CD4-positive, alpha-beta T cell (primary cell): ENCODE measurements around the gene IZUMO1. TPM values are rescaled to one million over a fixed set of nuclear protein-coding genes. Genes with fewer than 3 reads are reported as not detected.
"Not testable (repeated sequence)": the region's sequence is repeated elsewhere in the genome, so short reads cannot be mapped to it uniquely, and the experiment has no call there.

Experiments
- ATAC-seq: fragments of 200-7000 bp; cut with Tn5 transposase; one replicate; pipeline ENCODE4 v1.10.0; 2022; ENCODE audit warnings: mild to moderate bottlenecking; ENCODE audit not compliant: poor library complexity
- CTCF ChIA-PET: fragments of 350-600 bp; sonication (Branson Sonifier 250); formaldehyde crosslinking; loops from one replicate; lab custom pipeline; 2021; ENCODE audit warnings: antibody characterized with exemption, inconsistent platforms; lab: Charles Lee
- POLR2A ChIA-PET: fragments of 350-600 bp; sonication (Branson Sonifier 250); formaldehyde crosslinking; loops from one replicate; lab custom pipeline; 2021; ENCODE audit warnings: antibody characterized with exemption, inconsistent platforms; lab: Charles Lee
- DNase-seq, 14 experiments: peaks; one replicate each; pipeline ENCODE4 v3.0.0-alpha.2; 2013 to 2020; ENCODE audit warnings: mixed read lengths in 2 of 14
- H3K27ac ChIP-seq, 2 donors: one replicate each; pipeline versions ENCODE4 v1.5.1 to v1.7.0; 2013; ENCODE audit warnings: low read length in 2 of 2, low read depth in 1 of 2, mild to moderate bottlenecking in 1 of 2
- H3K27me3 ChIP-seq, 2 experiments: 1 replicate in 1 of 2; 2 replicates in 1 of 2; pipeline versions ENCODE4 v1.6.1 to v1.7.0; 2013; ENCODE audit warnings: low read length in 2 of 2, control low read depth in 1 of 2, mild to moderate bottlenecking in 1 of 2, moderate library complexity in 1 of 2; ENCODE audit not compliant: insufficient read depth in 2 of 2, control insufficient read depth in 1 of 2
- H3K36me3 ChIP-seq: one replicate; pipeline ENCODE4 v1.6.1; 2013; ENCODE audit warnings: low read length, control low read depth; ENCODE audit not compliant: insufficient read depth
- H3K4me1 ChIP-seq: one replicate; pipeline ENCODE4 v1.6.1; 2013; ENCODE audit warnings: low read length, control low read depth; ENCODE audit not compliant: insufficient read depth
- H3K4me3 ChIP-seq: one replicate; pipeline ENCODE4 v1.5.1; 2013; ENCODE audit warnings: mild to moderate bottlenecking, low read length, moderate library complexity
- H3K9me3 ChIP-seq, 2 experiments: 1 replicate in 1 of 2; 2 replicates in 1 of 2; pipeline versions ENCODE4 v1.6.1 to v1.7.0; 2013; ENCODE audit warnings: low read length in 2 of 2, mild to moderate bottlenecking in 2 of 2, control low read depth in 1 of 2, moderate library complexity in 1 of 2; ENCODE audit not compliant: control insufficient read depth in 1 of 2, insufficient read depth in 1 of 2
- H3K27ac Mint-ChIP-seq: one replicate; pipeline ENCODE4 v1.8.0; 2020; ENCODE audit warnings: mixed read lengths
- H3K27me3 Mint-ChIP-seq: one replicate; pipeline ENCODE4 v1.8.0; 2021; ENCODE audit warnings: mixed read lengths
- H3K36me3 Mint-ChIP-seq: one replicate; pipeline ENCODE4 v1.8.0; 2021; ENCODE audit warnings: low read depth, mixed read lengths
- H3K4me1 Mint-ChIP-seq: one replicate; pipeline ENCODE4 v1.8.0; 2021; ENCODE audit warnings: low read depth, mixed read lengths
- H3K4me3 Mint-ChIP-seq: one replicate; pipeline ENCODE4 v1.8.0; 2020; ENCODE audit warnings: mild to moderate bottlenecking, mixed read lengths
- H3K9me3 Mint-ChIP-seq: one replicate; pipeline ENCODE4 v1.8.0; 2020; ENCODE audit warnings: mixed read lengths
- CTCF ChIP-seq: fragments of 200-600 bp; IDR thresholded peaks from one replicate; pipeline ENCODE4 v1.8.0; 2022; ENCODE audit warnings: antibody characterized with exemption, mild to moderate bottlenecking
- intact Hi-C, 2 experiments: fragments of 100-400 bp; cut with DNase I in 1 of 2; cut with micrococcal nuclease in 1 of 2; formaldehyde crosslinking; loops; one replicate each; pipeline versions ENCODE4 v1.15.1 to v1.9.0; 2023 to 2025; cut with DNase I, micrococcal nuclease
- total RNA-seq, 174 experiments: library from RNA in 2 of 174; stranded (reverse) in 2 of 174; gene quantifications; one replicate each; pipeline ENCODE4 v1.2.3 and lab custom pipeline; 2021 to 2026

Gene IZUMO1
- total RNA-seq, 2 experiments from 2014 or later: not detected

GRCh38 chr19:48765816-48766215, 19.1 kb upstream of the IZUMO1 start:
- H3K27ac Mint-ChIP-seq, H3K4me1 Mint-ChIP-seq, H3K36me3 Mint-ChIP-seq, H3K4me1 ChIP-seq, H3K27me3 ChIP-seq, H3K27ac ChIP-seq, CTCF ChIA-PET, H3K4me3 ChIP-seq, intact Hi-C loops, H3K36me3 ChIP-seq, H3K4me3 Mint-ChIP-seq, ATAC-seq, H3K9me3 Mint-ChIP-seq, DNase-seq, H3K9me3 ChIP-seq: not testable (repeated sequence)
- POLR2A ChIA-PET: interaction anchor here (0.8 kb wide), 1 partner anchor 26 kb away, joined by 3 read pairs; no protein-coding TSS in a partner anchor
- H3K27me3 Mint-ChIP-seq: peaks cover 22% of the 10 kb centered on the region

- H3K36me3 ChIP-seq: no peaks in the 10 kb centered on the region
- H3K9me3 ChIP-seq: no peaks in the 10 kb centered on the region
- DNase-seq (peak in 1 of 14 experiments; percentile 38), ATAC-seq (no peak)
- Mint-ChIP-seq H3K9me3 (no peaks in the 10 kb centered on the region), H3K4me3 (no peak overlapping the region), H3K27me3 (peaks cover 13% of the 10 kb centered on the region), H3K27ac (no peak overlapping the region), H3K4me1 (peaks cover 4% of the 10 kb centered on the region), H3K36me3 (no peaks in the 10 kb centered on the region)
- peaks cover 5 to 7% of the 10 kb centered on the region in 2 experiments for H3K27me3 ChIP-seq
- H3K4me1 ChIP-seq: peaks cover 5% of the 10 kb centered on the region
- ChIA-PET CTCF (no interaction called here), POLR2A (no interaction called here)
- H3K4me3 ChIP-seq: no peak overlapping the region
- no peak for TF ChIP-seq CTCF
- intact Hi-C loops: no loop called here
- H3K27ac ChIP-seq: no peak overlapping the region
Observed at GRCh38 chr19:48760504-48761205, 13.9 kb upstream of the IZUMO1 start.

- no peaks in the 10 kb centered on the region for H3K9me3 Mint-ChIP-seq
- no peak overlapping the region for H3K4me3 ChIP-seq
- DNase-seq (no peak), ATAC-seq (no peak)
- no peak overlapping the region for H3K27ac Mint-ChIP-seq
- ChIA-PET CTCF (no interaction called here), POLR2A (no interaction called here)
- no peak overlapping the region for H3K4me3 Mint-ChIP-seq
- peaks cover 18% of the 10 kb centered on the region for H3K4me1 ChIP-seq
- no peak overlapping the region for H3K27ac ChIP-seq
- peaks cover 23 to 24% of the 10 kb centered on the region in 2 experiments for H3K27me3 ChIP-seq
- intact Hi-C loops: no loop called here
- TF ChIP-seq CTCF: no peak
- no peaks in the 10 kb centered on the region for H3K36me3 Mint-ChIP-seq
- H3K9me3 ChIP-seq: peaks cover 0 to 4% of the 10 kb centered on the region in 2 experiments
- H3K27me3 Mint-ChIP-seq: peaks cover 33% of the 10 kb centered on the region
- peaks cover 11% of the 10 kb centered on the region for H3K4me1 Mint-ChIP-seq
- H3K36me3 ChIP-seq: no peaks in the 10 kb centered on the region
Observed at GRCh38 chr19:48757741-48758144, 11.0 kb upstream of the IZUMO1 start.
